ENCODE measurements around the gene NLGN1.

The NLGN1 gene

DNA sequence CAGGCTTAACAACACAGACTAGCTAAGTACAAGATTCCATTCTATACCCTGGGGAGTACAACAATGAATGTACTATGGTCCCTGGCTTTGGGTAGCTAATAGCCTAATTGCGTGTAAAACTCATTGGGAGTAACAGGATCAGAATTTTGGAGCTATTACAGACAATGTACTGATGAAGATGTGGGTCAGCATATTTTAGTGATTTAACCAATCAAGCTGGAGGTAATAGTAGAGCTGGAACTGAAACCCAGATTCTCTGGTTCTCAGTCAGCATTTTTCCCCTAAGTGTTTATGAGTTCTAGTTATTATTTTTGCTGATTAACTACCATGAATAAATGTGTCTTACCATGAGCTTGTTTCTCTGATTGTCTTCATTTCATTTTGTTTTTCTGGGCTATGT is 578.7 kb downstream of the NLGN1 start:
- no peak for DNase-seq (ENCODE audit: low read depth, low spot score)

- DNase-seq (ENCODE audit: low read depth, low spot score), result peak; percentile 46
Observed at GRCh38 chr3:173977747-173978146, 580.2 kb downstream of the NLGN1 start.

GRCh38 chr3:173983343-173983742 is 585.8 kb downstream of the NLGN1 start:
- peak; percentile 26 for DNase-seq (ENCODE audit: low read depth, low spot score)

DNA sequence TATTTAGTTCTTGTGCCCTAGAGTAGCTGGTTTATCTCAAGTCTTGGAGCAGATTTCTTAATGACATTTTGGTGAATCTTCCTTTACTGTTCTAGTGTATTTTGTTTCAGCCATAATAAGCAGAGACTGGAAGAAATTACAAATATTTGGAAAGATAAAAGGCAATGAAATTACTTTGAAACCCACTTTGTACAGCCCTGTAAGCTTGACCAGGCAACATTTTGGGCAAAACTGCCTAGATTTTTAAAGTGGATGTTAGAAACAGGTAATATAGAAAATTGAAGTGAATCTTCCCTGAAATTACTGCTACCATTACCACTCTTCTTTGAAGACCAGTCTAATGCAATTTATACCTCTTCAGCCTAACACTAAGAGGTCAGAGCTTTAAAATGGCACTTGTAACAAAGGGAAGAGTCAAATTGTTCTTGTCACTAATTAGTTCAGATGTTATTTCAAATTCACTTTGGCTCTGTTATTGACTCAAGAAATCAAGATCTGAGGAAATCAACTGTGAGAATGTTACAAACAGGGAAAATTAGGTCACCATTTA is 589.4 kb downstream of the NLGN1 start:
- DNase-seq (ENCODE audit: low read depth, low spot score), result no peak

GRCh38 chr3:173988909-173989308 is 591.4 kb downstream of the NLGN1 start:
- no peak for DNase-seq (ENCODE audit: low read depth, low spot score)

GRCh38 chr3:173992416-173992815 is 594.9 kb downstream of the NLGN1 start:
- no peak for DNase-seq (ENCODE audit: low read depth, low spot score)

GRCh38 chr3:173993299-173993698 is 595.8 kb downstream of the NLGN1 start:
- DNase-seq (ENCODE audit: low read depth, low spot score), result peak; percentile 76

- DNase-seq (ENCODE audit: low read depth, low spot score), result no peak
Observed at GRCh38 chr3:174000675-174001074, 603.1 kb downstream of the NLGN1 start.

- DNase-seq (ENCODE audit: low read depth, low spot score), result no peak
Observed at GRCh38 chr3:174002543-174002942, 605.0 kb downstream of the NLGN1 start.

- no peak for DNase-seq (ENCODE audit: low read depth, low spot score)
Observed at GRCh38 chr3:174010907-174011306, 613.4 kb downstream of the NLGN1 start.

- DNase-seq (ENCODE audit: low read depth, low spot score), result peak; percentile 55
Observed at GRCh38 chr3:174016186-174016585, 618.6 kb downstream of the NLGN1 start.

DNA sequence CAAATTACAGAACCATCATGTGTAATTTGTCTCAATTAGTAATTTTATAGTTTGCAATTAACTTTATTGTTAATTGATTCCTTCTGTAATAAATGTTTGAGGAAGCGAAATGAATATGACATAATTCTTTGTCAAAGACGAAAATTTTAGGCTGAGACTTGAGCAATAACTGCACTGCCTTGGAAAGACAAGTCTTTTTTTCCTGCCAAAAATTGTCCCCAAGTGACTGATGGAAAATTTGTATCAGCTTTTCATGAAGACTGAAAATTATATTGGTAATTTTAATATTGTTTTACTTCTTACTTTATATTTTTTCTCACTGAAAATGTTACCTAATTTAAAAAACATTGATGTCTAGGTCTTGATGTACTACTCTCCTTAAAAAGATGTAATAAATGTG is 622.6 kb downstream of the NLGN1 start:
- DNase-seq (ENCODE audit: low read depth, low spot score), result no peak

DNA sequence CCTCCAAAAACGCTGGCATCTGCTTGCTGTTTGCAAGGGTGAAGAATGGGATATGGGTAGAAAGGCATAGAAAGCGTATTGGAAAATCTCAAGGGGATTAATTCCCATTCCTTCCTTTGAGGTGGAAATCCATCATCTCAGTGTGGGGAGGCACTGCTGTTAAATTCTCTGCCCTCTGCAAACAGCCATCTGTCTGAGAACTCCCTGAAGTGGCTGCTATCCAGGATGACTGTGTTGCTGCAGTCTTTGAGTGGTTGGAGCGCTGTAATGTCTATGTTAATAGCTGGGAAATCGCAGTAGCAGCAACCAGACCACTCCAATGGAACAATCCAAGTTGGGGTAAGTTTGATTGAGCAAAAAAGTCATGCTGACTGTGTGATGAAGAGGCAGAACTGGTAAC is 625.9 kb downstream of the NLGN1 start:
- peak; percentile 62 for DNase-seq (ENCODE audit: low read depth, low spot score)

GRCh38 chr3:174028673-174029072 is 631.1 kb downstream of the NLGN1 start:
- DNase-seq (ENCODE audit: low read depth, low spot score), result no peak

DNA sequence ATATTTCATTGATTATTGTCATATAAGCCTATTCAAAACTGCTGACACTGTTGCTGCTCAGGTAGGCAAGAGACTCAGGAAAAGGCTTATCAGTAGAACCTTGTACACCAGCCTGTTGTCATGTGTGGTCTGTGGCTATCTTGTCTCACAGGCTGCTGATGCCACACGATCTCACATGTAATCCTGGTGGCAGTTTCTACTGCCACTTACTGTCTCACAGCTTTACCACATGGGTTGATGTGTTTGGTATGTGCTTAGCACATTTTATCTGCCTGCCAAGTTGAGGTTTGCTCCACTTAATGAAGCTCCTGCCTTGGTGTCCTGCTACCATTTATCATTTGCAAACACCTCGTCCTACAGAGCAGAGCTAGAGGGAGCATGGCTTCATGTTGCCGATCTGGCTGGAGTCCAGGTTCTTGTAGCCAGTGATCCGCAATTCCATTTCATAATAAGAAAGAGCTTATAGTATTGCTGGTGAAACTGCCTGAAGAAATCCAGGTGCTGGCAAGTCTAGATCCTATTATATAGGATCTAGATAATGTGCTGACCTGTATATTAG is 637.9 kb downstream of the NLGN1 start:
- no peak for DNase-seq (ENCODE audit: low read depth, low spot score)

GRCh38 chr3:174046311-174046710 is 648.8 kb downstream of the NLGN1 start:
- no peak for DNase-seq (ENCODE audit: low read depth, low spot score)

DNA sequence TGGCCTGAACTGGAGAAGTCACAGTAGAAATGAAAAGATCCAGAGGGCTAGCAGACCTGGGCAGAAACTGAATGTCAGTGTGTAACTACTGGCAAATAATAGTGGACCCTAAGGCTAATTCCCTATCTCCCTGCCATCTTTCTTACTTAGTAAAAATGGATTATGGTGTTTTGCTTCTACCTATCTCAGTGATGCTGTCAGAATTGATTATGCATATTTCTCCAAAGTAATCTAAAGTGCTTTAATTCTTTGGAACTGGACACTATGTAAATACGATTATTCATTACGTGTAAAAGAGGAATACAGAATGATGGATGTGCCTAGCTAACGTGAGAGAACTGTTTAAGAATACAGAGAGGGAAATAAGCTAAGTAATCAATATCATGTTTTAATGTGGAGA is 651.9 kb downstream of the NLGN1 start:
- no peak for DNase-seq (ENCODE audit: low read depth, low spot score)

DNA sequence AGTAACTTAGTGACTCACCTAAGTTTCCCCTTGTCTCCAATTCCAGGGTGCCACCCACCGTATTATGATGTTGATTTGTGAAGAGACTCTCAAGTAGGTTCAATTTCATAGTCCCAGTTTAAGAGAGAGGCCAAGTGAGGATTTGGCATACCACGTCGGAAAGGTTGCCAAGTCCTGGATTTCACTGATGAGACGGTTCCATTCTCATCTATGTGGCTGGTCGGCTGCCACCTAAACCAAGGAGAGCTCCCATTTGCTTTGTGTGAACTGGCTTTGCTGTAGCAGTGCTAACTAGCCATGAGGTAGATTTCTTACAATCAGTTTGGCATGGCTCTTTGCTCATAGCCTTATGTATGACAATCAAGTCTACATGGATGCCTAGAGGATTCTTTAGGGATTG is 653.6 kb downstream of the NLGN1 start:
- DNase-seq (ENCODE audit: low read depth, low spot score), result no peak

- no peak for DNase-seq (ENCODE audit: low read depth, low spot score)
Observed at GRCh38 chr3:174058804-174059203, 661.3 kb downstream of the NLGN1 start.

DNA sequence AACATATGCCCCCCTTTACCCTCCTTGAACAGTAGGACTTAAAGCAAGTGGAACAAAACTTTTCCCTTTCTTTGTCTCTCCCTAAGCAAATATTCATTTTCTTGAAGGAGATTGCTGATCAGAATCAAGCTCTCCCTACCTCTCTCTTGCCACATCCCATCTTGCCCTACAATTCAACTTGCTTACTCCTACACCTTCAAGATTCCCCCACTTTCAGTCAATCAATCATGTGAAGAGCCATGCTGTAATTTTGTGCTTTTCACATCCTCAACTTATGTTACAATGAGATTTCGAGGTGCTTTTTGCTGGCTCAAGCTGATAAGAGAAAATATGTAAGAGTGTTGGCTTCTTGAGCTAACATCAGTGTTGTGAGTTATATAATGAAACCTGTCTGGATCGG is 662.9 kb downstream of the NLGN1 start:
- DNase-seq (ENCODE audit: low read depth, low spot score), result no peak

GRCh38 chr3:174061162-174061561 is 663.6 kb downstream of the NLGN1 start:
- DNase-seq (ENCODE audit: low read depth, low spot score), result no peak

DNA sequence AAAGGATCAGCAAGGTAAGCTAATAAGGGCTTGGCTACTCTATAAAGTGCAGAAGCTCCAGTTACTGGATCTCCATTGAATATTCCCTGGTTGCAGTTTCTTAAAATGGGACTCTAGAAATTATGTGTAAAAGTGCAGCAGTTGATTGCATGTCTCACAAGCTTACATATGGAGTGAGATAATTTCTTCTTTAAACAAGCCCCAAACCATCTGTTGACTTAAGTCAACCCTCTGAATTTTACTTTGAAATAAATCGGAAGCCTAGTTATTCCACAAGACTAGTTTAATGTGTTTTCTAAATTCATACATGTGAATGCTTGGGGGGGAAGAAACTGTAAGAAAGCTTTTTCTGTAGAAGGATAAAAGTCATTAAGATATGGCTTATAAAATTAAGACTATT is 664.2 kb downstream of the NLGN1 start:
- no peak for DNase-seq (ENCODE audit: low read depth, low spot score)

- no peak for DNase-seq (ENCODE audit: low read depth, low spot score)
Observed at GRCh38 chr3:174062923-174063322, 665.4 kb downstream of the NLGN1 start.

DNA sequence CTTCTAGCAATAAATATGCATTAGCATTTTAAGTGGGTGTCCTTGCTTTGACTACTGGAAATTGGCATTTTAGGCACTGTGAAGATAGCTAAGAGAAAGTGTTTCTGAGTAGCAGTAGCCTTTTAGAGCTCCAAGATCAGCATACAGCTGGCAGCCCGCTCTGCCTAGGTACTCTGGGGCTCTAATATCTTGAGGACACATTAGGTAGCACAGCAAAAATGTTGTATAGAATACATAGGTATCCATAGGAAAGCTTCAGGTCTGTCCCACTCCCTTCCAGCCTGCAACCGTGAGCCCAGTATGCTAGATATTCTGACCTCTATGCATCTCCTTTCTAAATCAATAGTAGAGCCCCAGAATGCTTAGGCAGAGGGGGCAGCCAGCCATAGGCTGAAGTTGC is 670.5 kb downstream of the NLGN1 start:
- no peak for DNase-seq (ENCODE audit: low read depth, low spot score)
